ENCODE measurements around the gene B4GALNT2.
"Not testable (repeated sequence)": the region's sequence is repeated elsewhere in the genome, so short reads cannot be mapped to it uniquely, and the experiment has no call there.

The B4GALNT2 gene

GRCh38 chr17:49132699-49133364 is at the start of gene B4GALNT2:
Gene B4GALNT2, plus strand, starts transcription at chr17:49132769. Its CDS starts 24 bp downstream, at chr17:49132793.
- Mint-ChIP-seq H3K27me3 (peaks cover 79% of the 10 kb centered on the region), H3K9me3 (no peaks in the 10 kb centered on the region), H3K27ac (no peak within 1 kb of the TSS), H3K4me1 (peaks cover 8% of the 10 kb centered on the region), H3K4me3 (peak within 1 kb of the TSS; percentile 33), H3K36me3 (peaks cover 1% of the 10 kb centered on the region)
- CTCF ChIA-PET, result no interaction called here
- peak; percentile 29 for DNase-seq

GRCh38 chr17:49085046-49085445 is 47.5 kb upstream of the B4GALNT2 start:
- CTCF ChIA-PET, H3K4me1 Mint-ChIP-seq, H3K4me3 Mint-ChIP-seq, H3K9me3 Mint-ChIP-seq, DNase-seq, H3K27ac Mint-ChIP-seq, H3K36me3 Mint-ChIP-seq: not testable (repeated sequence)
- peaks cover 49% of the 10 kb centered on the region for H3K27me3 Mint-ChIP-seq

- Mint-ChIP-seq H3K27ac (no peak overlapping the region), H3K36me3 (no peaks in the 10 kb centered on the region), H3K4me1 (no peaks in the 10 kb centered on the region), H3K4me3 (no peak overlapping the region), H3K27me3 (peaks cover 49% of the 10 kb centered on the region), H3K9me3 (no peaks in the 10 kb centered on the region)
- no peak for DNase-seq
- CTCF ChIA-PET, result interaction anchor here (0.7 kb wide), 1 partner anchor 393 kb away, joined by 3 read pairs; no protein-coding TSS in a partner anchor
Measured at GRCh38 chr17:49085565-49086315, 46.8 kb upstream of the B4GALNT2 start.

- Mint-ChIP-seq H3K27me3 (peaks cover 47% of the 10 kb centered on the region), H3K4me3 (no peak overlapping the region), H3K4me1 (no peaks in the 10 kb centered on the region), H3K27ac (no peak overlapping the region), H3K36me3 (no peaks in the 10 kb centered on the region), H3K9me3 (no peaks in the 10 kb centered on the region)
- no peak for DNase-seq
- CTCF ChIA-PET, result interaction anchor here (0.7 kb wide), 1 partner anchor 392 kb away, joined by 3 read pairs; no protein-coding TSS in a partner anchor
Measured at GRCh38 chr17:49086316-49086605, 46.3 kb upstream of the B4GALNT2 start.

- Mint-ChIP-seq H3K27me3 (peaks cover 47% of the 10 kb centered on the region), H3K4me1 (no peaks in the 10 kb centered on the region), H3K4me3 (no peak overlapping the region), H3K36me3 (no peaks in the 10 kb centered on the region), H3K27ac (no peak overlapping the region), H3K9me3 (no peaks in the 10 kb centered on the region)
- CTCF ChIA-PET, result interaction anchor here (0.7 kb wide), 1 partner anchor 392 kb away, joined by 3 read pairs; no protein-coding TSS in a partner anchor
- DNase-seq, result no peak
Measured at GRCh38 chr17:49086649-49087048, 45.9 kb upstream of the B4GALNT2 start.

- DNase-seq, result no peak
- H3K4me1 Mint-ChIP-seq, result no peaks in the 10 kb centered on the region
- H3K27ac Mint-ChIP-seq, result no peak overlapping the region
- no peak overlapping the region for H3K4me3 Mint-ChIP-seq
- no peaks in the 10 kb centered on the region for H3K9me3 Mint-ChIP-seq
- peaks cover 42% of the 10 kb centered on the region for H3K27me3 Mint-ChIP-seq
- H3K36me3 Mint-ChIP-seq, result no peaks in the 10 kb centered on the region
- CTCF ChIA-PET, result no interaction called here
Measured at GRCh38 chr17:49089094-49089493, 43.5 kb upstream of the B4GALNT2 start.

GRCh38 chr17:49090878-49091594 is 41.5 kb upstream of the B4GALNT2 start:
- Mint-ChIP-seq H3K36me3 (no peaks in the 10 kb centered on the region), H3K27ac (no peak overlapping the region), H3K9me3 (no peaks in the 10 kb centered on the region), H3K27me3 (peaks cover 38% of the 10 kb centered on the region), H3K4me1 (no peaks in the 10 kb centered on the region), H3K4me3 (no peak overlapping the region)
- CTCF ChIA-PET, result no interaction called here
- DNase-seq, result no peak

GRCh38 chr17:49093131-49093530 is 39.4 kb upstream of the B4GALNT2 start:
- CTCF ChIA-PET, result no interaction called here
- Mint-ChIP-seq H3K27ac (no peak overlapping the region), H3K4me3 (no peak overlapping the region), H3K9me3 (no peaks in the 10 kb centered on the region), H3K36me3 (no peaks in the 10 kb centered on the region), H3K27me3 (peaks cover 23% of the 10 kb centered on the region), H3K4me1 (no peaks in the 10 kb centered on the region)
- DNase-seq, result no peak

- no peaks in the 10 kb centered on the region for H3K36me3 Mint-ChIP-seq
- no peak overlapping the region for H3K27ac Mint-ChIP-seq
- H3K27me3 Mint-ChIP-seq, result peaks cover 8% of the 10 kb centered on the region
- H3K4me3 Mint-ChIP-seq, result no peak overlapping the region
- H3K4me1 Mint-ChIP-seq, result no peaks in the 10 kb centered on the region
- no peak for DNase-seq
- CTCF ChIA-PET, result interaction anchor here (0.7 to 1.0 kb wide), 2 partner anchors 68 to 250 kb away, joined by 3 read pairs; no protein-coding TSS in a partner anchor
- no peaks in the 10 kb centered on the region for H3K9me3 Mint-ChIP-seq
Measured at GRCh38 chr17:49100601-49101000, 32.0 kb upstream of the B4GALNT2 start.

- H3K4me3 Mint-ChIP-seq, result no peak overlapping the region
- H3K27ac Mint-ChIP-seq, result no peak overlapping the region
- peaks cover 8% of the 10 kb centered on the region for H3K27me3 Mint-ChIP-seq
- no peaks in the 10 kb centered on the region for H3K9me3 Mint-ChIP-seq
- no peaks in the 10 kb centered on the region for H3K36me3 Mint-ChIP-seq
- CTCF ChIA-PET, result interaction anchor here (0.7 to 1.0 kb wide), 2 partner anchors 68 to 250 kb away, joined by 3 read pairs; no protein-coding TSS in a partner anchor
- no peak for DNase-seq
- H3K4me1 Mint-ChIP-seq, result no peaks in the 10 kb centered on the region
Measured at GRCh38 chr17:49101054-49101534, 31.5 kb upstream of the B4GALNT2 start.

- H3K27ac Mint-ChIP-seq, CTCF ChIA-PET, H3K36me3 Mint-ChIP-seq, H3K9me3 Mint-ChIP-seq, H3K4me3 Mint-ChIP-seq, H3K4me1 Mint-ChIP-seq, DNase-seq: not testable (repeated sequence)
- peaks cover 13% of the 10 kb centered on the region for H3K27me3 Mint-ChIP-seq
Measured at GRCh38 chr17:49103360-49103759, 29.2 kb upstream of the B4GALNT2 start.

- Mint-ChIP-seq H3K4me3 (no peak overlapping the region), H3K9me3 (no peaks in the 10 kb centered on the region), H3K4me1 (no peaks in the 10 kb centered on the region), H3K27ac (no peak overlapping the region), H3K27me3 (peaks cover 13% of the 10 kb centered on the region), H3K36me3 (no peaks in the 10 kb centered on the region)
- CTCF ChIA-PET, result interaction anchor here (0.6 kb wide), 1 partner anchor 16 kb away, joined by 4 read pairs; no protein-coding TSS in a partner anchor
- DNase-seq, result no peak
Measured at GRCh38 chr17:49104511-49105074, 28.0 kb upstream of the B4GALNT2 start.

- Mint-ChIP-seq H3K36me3 (no peaks in the 10 kb centered on the region), H3K4me3 (no peak overlapping the region), H3K4me1 (no peaks in the 10 kb centered on the region), H3K27ac (no peak overlapping the region), H3K9me3 (no peaks in the 10 kb centered on the region), H3K27me3 (peaks cover 19% of the 10 kb centered on the region)
- DNase-seq, result no peak
- CTCF ChIA-PET, result no interaction called here
Measured at GRCh38 chr17:49106321-49107210, 26.0 kb upstream of the B4GALNT2 start.
